Activated CD4-positive, alpha-beta T cell treated with anti-CD3 and anti-CD28 coated beads, Interleukin-2, amount 50 U/mL, for 48 hours (primary cell): ENCODE results near the gene NAA60.

ENCODE experiments used
- DNase-seq, 2 experiments: peaks; one replicate each; pipeline ENCODE4 v3.0.0-alpha.2; 2020

NAA60 gene

DNA sequence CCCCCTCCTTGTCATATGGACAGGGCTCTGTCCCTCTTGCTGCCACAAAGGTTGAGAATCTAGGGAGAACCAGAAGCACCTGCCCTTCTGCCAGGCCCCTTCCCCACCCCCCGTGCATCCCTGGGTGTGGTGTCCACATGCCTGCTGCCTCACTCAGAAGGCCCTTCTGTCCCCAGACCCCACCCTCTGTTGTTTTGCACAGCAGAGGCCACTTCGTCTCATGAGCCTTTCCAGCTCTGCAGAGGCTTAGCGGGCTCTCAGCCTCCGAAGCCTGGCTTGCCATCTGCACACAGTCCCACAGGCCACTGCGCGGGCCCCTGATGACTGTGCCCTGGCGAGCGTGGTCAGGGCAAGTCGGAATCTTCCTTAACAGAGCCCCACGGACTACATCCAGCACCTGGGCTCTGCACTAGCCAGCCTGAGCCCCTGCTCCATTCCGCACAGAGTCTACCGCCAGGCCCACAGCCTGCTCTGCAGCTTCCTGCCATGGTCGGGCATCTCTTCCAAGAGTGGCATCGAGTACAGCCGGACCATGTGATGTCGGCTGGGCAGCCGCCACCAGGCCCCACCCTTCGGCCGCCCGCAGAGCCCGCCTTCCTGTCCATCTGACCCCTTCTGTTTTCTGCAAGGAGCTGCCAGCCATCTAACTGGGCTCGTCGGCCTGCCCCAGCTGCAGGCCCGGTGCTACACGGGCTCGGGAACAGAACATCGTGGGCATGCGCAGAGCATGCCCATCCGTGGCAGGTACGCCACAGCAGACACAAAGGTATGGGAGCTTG, 41.0 kb downstream of the NAA60 start:
- DNase-seq: no peak

DNA sequence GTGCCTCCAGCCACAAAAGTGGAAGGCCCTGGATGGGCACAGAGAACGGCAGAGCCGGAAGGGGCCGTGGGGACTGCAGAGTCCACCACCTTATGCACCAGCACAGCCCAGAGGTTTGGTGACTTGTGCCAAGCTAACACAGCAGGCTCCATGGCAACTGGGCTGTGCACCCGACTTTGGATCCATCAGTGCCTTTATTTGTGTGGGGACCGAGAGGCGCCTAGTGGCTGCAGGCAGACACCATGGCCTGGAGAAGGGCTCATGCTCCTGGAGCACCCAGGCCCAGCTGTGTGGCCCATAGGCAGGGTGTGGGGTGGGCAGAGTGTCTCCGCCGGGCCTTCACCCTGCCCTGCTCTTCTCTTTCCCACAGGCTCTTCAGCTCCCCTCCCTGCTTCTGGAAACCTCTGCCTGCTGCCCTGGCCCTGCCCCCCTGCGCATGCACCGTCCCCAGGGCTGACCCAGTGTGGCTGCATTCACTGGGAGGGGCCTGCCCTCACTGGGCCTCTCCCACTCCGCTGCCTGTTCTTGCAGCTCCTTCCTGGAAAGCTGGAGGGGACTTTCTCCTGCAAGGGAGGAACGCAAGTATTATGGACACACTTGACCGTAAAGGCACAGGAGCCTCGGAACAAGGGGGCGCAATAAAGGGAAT, 41.7 kb downstream of the NAA60 start:
- DNase-seq: no peak

DNA sequence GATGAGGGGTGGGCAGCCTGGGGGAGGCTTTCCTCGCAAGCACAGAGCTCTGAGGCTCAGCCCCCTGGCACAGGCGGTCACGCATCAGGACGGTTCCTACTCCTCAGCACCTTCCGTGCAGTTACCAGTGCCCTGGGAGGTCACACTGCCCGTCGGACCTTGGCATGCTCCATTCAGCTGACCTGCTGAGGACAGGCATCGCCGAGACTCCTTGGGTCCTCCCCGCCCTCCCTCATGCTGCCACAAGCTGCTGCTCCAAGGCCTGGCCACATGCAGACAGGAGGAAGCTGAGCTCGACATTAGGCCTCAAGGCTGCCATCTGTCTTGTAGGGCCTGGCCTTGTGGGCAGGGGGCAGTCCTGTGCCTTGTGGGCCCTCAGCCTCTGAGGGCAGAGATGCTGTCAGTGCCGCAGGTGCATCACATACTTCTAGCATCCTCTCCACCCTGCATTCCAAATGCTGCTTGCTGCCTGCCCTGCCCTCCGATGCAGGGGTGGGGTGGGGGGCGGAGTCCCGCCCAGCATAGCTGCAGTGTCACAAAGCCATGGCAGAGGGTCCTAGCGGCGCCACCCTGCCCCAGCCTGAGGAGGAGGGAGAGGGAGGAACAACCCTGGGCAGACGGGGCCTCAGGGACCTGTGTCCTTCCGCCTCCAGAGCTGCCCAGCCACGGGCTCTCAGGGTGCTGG, 42.5 kb downstream of the NAA60 start:
- DNase-seq: no peak

DNA sequence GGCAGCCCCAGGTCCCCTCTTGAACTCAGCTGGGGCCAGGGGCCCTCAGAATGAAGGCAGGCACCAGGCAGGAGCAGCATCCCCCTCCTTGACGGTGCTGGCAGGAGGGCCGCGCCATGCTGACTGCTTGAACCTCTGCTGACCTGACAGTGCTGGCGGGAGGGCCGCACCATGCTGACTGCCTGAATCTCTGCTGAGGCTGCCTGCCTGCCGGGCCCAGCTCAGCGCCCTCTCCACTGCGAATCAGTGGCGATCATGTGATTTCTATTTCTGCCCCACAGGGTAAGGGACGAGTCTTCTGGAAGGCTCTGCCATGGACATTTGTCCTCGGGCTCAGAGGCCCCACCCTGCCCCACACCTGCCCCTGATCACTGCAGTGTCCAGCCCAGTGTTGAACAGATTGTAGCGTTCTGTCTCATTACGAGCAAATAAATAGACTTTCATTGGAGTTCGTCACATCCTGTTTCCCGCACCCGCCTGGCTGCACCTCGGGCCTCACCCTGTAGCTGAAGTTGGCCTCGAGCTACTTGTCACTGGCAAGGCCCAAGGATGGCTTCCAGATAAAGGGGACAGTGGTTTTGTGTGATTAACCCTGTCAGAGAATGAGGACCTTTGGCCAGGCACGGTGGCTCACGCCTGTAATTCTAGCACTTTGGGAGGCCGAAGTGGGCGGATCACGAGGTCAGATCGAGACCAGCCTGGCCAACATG, 43.2 kb downstream of the NAA60 start:
- no peak for DNase-seq

DNA sequence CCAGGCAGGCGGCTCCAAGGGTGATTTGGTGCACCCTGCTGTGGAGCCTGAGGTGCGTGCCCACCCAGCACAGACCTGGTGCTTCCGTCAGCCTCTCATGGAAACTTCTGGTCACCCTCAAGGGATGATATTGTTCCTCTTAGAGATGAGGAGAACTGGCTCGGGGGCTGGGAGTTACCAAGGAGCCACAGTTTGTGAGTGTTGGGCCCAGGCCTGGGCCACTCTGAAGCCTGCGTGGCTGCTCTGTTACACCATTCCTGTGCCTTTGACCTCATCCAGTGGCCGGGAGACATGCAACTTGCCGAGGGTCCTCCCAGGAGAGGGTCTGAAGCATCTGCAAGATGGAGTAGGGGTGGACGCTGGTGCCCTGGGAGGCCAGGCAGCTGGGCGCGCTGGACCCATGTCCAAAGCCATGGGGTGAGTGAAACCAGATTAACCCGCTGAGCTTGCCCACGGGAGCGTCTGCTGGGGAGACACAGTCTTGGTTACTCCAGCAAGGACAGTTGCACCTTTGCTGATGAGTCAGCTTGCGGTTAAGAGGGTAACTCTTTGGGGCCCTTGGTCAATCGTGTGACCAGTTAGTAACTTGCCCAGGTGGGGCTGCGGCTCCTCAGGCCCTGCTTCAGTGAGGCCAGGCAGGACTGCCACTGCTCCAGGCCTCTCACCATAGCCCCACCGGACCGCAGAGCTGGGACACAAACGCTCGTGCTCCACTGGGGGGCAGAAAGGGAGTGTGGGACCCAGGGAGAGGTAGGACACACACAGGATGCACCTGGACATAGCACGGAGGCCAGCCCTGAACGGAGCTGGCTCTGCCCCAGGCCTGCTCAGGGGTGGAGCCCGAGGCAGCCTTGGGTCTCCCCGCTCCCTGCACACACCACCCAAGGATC, 44.3 kb downstream of the NAA60 start:
- DNase-seq: no peak

DNA sequence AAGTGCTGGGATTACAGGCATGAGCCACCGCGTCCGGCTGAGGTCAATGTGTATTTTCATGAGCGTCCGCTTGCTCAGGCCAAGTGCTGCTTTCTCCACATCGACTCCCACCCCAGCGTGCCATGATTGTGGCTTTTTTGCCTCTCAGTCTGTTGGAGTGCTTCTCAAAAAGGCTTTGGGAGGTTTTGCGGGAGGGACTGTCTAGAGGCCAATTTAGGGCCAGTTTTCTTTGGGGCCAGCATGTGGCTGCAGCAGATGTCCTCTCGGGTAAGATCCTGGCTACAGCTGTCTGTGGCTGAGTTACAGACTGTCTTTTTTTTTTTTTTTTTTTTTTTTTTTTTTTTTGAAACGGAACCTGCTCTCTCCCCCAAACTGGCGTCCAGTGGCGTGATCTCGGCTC, 45.3 kb downstream of the NAA60 start:
- DNase-seq: no peak

DNA sequence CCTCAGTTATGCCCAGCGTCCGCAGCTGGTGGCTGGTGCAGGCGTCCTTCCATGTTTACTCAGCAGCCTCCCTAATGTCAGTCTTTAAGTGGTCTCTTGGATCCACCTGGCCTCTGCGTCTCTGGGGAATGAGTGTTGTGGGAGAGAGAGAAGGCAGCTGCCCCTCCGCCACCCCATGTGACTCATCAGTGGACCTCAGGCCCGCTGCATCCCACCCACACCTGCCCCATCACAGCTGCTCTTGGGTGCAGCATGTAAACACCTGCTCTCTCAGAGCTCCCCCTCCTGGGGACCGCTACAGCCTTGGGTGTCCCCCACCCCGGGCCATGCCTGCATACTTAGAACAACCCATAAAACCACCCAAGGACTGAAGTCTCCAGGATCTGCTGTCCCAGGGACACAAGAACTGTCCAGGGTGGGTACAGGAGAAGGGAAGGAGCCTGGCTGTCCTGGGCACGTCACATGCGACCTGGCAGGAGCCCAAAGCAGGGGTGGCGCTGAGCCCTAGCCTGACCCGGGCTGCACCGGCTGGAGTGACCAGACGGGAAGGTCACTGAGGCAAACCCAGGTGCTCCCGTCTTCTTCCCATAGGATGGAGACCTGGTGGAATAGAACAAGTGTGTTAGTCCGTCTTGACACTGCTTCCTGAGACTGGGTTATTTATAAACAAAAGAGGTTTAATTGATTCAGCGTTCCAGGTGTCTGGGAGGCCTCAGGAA, 47.6 kb downstream of the NAA60 start:
- no peak for DNase-seq

DNA sequence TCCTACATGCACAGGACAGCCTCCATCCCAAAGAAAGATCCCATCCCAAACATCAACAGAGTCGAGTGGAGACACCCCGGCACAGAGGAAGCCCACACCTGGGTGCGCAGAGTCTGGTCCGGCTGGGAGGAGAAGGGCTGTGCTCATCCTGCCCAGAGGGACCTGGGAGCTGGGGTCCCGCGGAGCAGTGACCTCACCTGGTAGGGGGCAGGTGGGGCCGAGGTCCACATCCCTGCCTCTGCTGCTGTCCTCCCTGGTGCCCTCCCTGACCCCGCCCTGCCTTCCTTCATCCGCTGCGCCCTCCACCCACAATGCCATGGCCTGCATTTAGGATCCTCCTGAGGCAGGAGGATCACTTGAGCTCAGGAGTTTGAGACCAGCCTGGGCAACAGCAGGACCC, 48.9 kb downstream of the NAA60 start:
- no peak for DNase-seq

DNA sequence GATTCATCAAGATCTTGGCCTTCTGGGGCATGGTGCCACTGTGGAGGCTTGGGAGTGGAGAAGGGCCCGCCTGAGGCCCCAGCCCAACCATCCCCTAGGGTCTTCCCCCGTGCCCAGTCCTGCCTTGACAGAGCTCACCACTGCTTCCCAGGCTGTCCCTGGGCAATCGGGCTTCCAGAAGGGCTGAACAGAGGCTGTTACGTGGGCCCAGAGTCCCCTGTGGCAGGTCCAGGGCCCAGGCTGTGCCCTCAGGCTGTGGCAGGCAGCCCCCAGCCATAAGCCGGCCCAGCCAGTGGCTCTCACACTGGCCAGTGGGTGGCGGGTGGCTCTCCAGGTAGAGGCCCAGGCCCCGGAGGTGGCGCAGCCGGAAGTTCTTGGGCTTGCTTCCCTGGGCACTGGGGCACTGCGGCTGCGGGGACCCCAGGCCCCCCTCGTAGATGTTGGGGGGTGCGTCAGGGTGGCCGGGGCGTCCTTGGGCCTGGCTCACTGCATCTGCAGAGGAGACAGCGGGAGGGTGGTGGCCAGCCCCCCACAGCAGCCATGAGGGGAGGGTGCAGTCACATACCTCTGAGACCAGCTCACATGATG, 51.0 kb downstream of the NAA60 start:
- no peak for DNase-seq

DNA sequence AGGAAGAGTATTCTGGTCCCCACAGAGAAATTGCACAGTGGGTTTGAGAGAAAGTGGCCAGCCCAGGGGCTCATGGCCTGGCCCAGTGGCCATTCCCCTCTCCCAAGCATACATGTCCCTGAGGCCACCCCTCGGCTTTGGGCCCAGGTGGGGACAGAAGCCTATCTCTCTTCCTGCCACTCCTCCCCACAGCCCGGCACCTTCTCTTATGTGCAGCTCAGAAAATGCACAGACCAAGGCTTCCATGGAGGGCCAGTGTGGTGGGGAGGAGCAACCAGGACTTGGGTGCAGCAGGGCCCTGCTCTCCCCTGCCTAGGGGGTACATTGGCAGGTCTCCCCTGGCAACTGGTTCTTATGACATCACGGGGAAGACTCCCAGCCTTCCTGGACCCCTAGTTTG, 51.7 kb downstream of the NAA60 start, which contains the start of gene C16orf90:
C16orf90 (minus strand) TSS at position 314 of the 400 bp plus-strand sequence; CDS start at position 246, 68 bp downstream.
- no peak for DNase-seq

DNA sequence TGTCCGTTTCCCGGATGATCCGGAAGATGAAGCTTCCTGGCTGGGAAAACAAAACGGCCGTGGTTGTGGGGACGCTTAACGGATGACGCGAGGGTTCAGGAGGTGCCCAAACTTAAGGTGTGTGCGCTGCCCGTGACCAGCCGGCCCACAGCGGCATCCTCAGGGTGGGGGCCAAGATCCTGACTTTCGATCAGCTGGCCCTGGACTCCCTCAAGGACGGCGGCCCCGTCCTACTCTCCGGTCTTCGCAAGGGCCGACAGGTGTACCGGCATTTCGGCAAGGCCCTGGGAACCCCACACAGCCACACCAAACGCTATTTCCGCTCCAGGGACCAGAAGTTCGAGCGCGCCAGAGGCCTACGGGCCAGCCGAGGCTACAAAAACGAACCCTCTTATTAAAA, 52.9 kb downstream of the NAA60 start:
- DNase-seq: no peak

DNA sequence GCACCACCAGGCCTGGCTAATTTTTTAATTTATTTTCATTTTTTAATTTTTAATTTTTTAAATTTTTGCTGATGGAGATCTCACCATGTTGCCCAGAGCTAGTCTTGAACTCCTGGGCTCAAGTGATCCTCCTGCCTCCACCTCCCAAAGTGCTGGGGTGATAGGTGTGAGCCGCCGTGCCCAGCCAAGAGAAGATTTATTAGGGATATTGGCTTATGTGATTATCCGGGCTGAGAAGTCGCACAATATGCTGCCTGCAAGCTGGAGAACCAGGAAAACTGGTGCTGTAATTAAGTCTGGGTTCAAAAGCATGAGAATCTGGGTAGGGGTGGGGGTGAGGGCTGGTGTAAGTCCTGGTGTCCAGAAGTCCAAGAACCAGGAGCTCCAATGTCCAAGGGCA, 54.3 kb downstream of the NAA60 start:
- DNase-seq: no peak

DNA sequence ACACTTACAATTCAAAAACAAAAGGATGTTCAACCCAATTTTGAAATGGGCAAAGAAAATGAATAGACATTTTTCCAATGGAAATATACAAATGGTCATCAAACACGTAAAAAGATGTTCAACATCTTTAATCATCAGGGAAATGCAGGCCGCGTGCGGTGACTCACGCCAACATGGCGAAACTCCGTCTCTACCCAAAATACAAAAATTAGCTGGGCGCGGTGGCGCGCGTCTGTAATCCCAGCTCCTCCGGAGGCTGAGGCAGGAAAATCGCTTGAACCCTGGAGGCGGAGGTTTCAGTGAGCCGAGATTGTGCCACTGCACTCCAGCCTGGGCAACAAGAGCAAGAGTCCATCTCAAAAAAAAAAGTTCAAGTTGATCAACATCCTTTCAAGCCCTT, 55.5 kb downstream of the NAA60 start:
- no peak for DNase-seq

DNA sequence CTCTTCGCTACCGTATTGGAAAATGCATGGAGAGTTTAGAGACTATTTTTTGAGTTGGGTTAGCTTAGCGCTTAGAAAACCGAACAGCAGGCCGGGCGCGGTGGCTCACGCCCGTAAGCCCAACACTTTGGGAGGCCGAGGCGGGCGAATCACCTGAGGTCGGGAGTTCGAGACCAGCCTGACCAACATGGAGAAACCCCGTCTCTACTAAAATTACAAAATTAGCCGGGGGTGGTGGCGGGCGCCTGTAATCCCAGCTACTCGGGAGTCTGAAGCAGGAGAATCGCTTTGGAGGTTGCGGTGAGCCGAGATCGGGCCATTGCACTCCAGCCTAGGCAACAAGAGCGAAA, 57.9 kb downstream of the NAA60 start:
- DNase-seq: peak; percentile 21 to 31

DNA sequence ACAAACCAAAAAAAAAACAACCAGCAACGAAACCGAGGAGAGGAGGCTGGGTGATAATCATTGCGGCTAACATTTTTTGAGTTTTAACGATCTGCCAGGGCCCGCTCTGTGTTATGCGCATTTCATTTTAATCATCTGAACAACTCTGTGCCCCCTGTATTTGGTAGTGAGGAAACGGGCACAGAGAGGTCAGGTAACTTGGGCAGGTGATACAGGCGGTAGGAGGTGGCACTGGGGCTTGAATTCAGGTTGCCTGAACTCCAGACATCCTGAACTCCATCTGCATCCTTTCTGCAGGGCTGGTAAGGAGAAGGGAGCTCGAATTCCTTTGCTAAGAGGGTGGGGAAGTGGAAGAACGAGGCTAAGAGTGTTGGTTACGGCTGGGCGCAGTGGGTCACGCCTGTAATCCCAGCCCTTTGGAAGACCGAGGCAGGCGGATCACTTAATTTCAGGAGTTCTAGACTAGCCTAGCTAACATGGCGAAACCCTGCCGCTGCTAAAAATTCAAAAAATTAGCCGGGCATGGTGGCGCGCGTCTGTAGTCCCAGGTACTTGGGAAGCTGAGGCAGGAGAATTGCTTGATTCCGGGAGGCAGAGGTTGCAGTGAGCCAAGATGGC, 58.4 kb downstream of the NAA60 start:
- DNase-seq: no peak

DNA sequence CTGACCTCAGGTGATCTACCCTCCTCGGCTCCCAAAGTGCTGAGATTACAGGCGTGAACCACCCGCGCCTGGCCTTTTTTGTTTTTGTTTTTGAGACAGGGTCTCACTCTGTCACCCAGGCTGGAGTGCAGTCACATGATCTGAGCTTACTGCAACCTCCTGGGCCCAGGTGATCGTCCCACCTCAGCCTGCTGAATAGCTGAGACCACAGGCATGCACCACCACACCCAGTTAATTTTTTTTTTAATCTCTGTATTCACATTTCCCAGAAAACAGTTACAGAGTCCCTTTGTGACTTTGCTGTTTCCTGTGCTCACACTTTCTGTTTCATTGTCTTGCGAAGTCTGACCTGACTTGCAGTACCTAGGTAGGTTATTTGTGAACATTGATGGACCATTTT, 60.0 kb downstream of the NAA60 start:
- DNase-seq: peak; percentile 36 to 54

DNA sequence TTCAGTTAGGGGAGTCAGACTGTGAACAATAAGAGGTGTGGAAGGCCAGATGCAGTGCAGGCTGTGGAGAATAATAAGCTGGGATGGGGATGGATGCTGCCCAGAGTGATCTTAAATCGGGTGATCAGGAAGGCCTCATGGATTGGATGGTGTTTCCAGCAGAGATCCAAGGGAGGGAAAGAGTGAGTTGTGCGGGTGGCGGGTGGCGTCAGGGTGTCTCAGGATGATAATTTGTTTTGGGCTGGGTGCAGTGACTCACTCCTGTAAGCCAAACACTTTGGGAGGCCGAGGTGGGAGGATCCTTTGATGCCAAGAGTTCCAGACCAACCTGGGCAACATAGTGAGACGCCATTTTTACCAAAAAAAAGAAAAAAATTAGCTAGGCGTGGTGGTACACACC, 65.3 kb downstream of the NAA60 start:
- no peak for DNase-seq

DNA sequence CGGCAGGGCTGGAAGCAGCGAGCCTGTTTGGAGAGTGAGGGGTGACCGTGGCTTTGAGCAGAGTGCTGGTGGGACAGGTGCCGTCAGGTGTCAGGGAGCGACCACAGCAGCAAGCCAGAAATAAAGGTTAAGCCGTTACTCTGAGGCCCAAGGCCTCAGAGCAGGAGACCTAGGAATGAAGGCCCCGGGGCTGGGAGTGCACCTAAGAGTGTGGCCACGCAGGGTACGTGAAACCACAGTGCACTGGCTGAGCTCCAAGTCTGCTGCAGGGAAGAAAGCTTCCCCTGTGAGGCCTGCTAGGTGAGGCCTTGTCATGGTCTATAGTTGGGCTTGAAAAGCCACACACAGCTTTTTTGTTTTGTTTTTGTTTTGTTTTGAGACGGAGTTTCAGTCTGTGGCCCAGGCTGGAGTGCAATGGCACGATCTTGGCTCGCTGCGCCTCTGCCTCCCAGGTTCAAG, 66.0 kb downstream of the NAA60 start:
- DNase-seq: peak; percentile 78 to 84

DNA sequence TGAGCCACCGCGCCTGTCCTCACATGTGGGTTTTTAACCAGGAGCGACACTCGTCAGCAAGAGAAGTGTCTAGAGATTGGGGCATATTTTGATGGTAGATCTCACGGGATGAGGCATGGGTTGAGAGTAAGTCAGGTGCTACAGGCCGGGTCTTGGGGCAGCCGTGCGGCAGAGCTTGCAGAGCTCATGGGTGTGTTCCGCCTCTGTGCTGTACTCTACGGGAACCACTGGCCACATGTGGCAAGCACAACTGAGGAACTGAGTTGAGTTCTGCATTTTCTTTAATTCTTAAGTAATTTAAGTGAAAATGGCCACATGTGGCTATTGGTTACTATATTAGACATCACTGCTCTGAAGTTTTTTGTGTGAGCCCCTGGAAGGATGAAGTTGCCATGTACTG, 66.9 kb downstream of the NAA60 start:
- no peak for DNase-seq

DNA sequence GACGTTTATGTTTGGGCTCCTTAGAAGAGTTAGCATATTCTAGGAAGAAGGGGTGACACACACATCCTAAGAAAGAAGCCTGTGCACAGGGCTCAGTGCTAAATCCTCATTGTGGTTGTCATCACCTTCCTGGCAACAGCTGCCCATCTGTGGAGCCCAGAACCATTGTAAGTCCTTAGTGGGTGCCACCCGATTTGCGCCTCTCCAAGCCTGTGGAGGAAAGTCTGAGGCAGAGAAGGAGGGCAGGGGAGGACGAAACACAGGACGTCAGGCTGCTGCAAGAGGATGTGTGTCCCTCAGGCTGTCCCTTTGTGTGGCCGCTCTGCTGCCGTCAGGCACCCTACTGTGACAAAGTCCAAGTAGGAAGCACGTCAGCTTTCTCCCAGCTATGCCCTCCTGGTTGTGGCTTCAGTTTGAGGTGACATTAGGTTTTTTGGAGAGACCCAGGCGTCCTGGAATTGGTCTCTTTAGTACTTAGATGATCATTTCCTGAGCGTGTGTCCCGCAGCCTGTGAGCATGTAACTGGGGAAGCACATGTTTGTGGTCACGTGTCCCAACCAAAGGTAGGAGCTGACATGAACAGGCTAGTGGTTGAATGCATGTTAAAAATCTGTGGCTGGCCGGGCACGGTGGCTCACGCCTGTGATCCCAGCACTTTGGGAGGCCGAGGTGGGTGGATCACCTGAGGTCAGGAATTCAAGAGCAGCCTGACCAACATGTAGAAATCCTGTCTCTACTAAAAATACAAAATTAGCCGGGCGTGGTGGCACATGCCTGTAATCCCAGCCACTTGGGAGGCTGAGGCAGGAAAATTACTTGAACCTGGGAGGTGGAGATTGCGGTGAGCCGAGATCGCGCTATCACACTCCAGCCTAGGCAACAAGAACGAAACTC, 68.1 kb downstream of the NAA60 start:
- DNase-seq: no peak
